ENCODE results near the gene MAML1.

GRCh38 chr5:179780362-179780761 lies 47.7 kb downstream of the MAML1 start:
- TF ChIP-seq, protein P1, sequence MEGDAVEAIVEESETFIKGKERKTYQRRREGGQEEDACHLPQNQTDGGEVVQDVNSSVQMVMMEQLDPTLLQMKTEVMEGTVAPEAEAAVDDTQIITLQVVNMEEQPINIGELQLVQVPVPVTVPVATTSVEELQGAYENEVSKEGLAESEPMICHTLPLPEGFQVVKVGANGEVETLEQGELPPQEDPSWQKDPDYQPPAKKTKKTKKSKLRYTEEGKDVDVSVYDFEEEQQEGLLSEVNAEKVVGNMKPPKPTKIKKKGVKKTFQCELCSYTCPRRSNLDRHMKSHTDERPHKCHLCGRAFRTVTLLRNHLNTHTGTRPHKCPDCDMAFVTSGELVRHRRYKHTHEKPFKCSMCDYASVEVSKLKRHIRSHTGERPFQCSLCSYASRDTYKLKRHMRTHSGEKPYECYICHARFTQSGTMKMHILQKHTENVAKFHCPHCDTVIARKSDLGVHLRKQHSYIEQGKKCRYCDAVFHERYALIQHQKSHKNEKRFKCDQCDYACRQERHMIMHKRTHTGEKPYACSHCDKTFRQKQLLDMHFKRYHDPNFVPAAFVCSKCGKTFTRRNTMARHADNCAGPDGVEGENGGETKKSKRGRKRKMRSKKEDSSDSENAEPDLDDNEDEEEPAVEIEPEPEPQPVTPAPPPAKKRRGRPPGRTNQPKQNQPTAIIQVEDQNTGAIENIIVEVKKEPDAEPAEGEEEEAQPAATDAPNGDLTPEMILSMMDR (IDR thresholded peaks at IDR 0.05 in 2 of 3, conservative IDR thresholded peaks at IDR 0.05 in 1 of 3; ENCODE audit: control insufficient read depth in 2 of 3, extremely low read depth in 1 of 3, insufficient read depth in 1 of 3, low read depth in 3 of 3, low read length in 3 of 3): no peak
- no peak for TF ChIP-seq POLR2A (IDR thresholded peaks at IDR 0.05; ENCODE audit: low read depth, low read length)
- no peak for TF ChIP-seq CHD2 (IDR thresholded peaks at IDR 0.05; ENCODE audit: borderline replicate concordance, low read depth, low read length)
- no peak for TF ChIP-seq NR2C2 (IDR thresholded peaks at IDR 0.05; ENCODE audit: borderline replicate concordance, control insufficient read depth, insufficient read length, low read depth)
- no peak for TF ChIP-seq CHD4 (IDR thresholded peaks at IDR 0.05)
- no peak for TF ChIP-seq POLR2AphosphoS2 (IDR thresholded peaks at IDR 0.05; ENCODE audit: low read depth, low read length)
